Lung microvascular endothelial cell (primary cell): ENCODE data around the gene LINC01488. TPM values are rescaled to one million over a fixed set of nuclear protein-coding genes. Genes with fewer than 3 reads are reported as not detected.

ENCODE experiments used
- DNase-seq, 2 donors: peaks; one replicate each; pipeline versions ENCODE4 v3.0.0 to v3.0.0-alpha.2; 2010; ENCODE audit warnings: low read depth in 2 of 2
- total RNA-seq: library from RNA; depleted of rRNA; stranded (reverse); fragments of >200 nt; gene quantifications from 2 replicates; pipeline ENCODE4 v1.2.1, GENCODE V29; 2014

The LINC01488 gene
- total RNA-seq, 1 donor from 2014 or later, result under 0.01 TPM

DNA sequence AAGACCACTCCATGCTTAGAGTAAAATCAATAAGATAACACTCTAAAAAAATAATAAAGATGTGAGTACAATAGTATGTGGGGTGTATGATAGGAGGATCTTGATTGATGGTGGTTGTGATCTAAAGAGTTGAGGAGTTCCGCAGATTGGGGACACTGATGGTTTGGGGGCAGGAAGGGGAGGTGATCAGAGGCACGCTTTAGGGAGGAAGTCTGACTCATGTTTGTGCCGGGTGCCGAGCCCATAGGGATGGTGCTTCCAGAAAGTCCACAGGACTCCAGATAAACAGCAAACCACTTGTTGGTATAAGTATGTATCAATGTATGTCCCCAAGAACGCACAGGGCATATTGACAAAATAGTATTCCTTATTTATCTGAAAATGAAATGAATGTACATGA, 27.5 kb downstream of the LINC01488 start:
- DNase-seq, result peak; percentile 15 to 42

DNA sequence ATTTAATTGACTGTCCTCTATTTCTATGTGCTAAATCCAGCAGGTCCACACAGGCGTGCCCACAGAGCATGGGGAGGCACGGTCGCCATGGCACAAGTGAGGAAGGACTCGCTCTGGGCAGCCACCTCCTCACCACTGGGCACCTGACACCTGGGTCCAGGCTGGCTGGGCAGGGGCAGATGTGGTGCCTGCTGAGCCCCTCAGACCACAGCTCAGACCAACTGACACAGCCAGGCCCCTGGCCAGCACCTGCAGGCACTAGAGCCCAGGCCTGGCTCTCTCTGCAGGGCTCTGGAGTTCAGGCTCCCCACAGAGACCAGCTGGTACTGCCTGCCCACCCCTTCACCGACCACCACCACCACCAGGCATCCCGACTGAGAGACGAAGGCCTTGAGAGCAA, 27.9 kb downstream of the LINC01488 start:
- no peak for DNase-seq

DNA sequence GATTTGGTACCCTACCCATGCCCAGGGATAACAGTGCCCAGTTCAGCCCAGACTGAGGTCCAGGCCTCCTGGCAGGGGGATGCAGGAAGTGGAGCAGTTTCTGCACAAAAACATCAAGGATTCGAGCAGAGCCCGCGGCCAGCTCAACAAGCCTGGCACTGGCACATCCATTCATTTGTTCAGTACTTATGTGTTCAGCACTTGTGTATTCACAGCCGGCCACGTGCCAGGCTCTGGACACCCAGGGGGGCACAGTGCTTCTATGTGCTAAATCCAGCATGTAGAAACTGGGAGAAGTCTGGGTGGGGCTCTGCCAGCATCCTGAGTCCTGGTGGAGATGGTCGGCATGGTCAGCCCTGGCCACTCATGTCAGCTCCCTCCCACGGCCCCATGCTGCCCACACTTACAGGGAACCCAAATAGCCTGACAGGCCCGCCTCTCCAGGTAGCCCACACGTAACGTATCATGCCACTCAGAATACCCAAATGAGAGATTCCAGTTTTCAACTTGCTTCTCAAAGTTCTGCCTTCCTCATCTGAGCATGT, 28.5 kb downstream of the LINC01488 start:
- no peak for DNase-seq

DNA sequence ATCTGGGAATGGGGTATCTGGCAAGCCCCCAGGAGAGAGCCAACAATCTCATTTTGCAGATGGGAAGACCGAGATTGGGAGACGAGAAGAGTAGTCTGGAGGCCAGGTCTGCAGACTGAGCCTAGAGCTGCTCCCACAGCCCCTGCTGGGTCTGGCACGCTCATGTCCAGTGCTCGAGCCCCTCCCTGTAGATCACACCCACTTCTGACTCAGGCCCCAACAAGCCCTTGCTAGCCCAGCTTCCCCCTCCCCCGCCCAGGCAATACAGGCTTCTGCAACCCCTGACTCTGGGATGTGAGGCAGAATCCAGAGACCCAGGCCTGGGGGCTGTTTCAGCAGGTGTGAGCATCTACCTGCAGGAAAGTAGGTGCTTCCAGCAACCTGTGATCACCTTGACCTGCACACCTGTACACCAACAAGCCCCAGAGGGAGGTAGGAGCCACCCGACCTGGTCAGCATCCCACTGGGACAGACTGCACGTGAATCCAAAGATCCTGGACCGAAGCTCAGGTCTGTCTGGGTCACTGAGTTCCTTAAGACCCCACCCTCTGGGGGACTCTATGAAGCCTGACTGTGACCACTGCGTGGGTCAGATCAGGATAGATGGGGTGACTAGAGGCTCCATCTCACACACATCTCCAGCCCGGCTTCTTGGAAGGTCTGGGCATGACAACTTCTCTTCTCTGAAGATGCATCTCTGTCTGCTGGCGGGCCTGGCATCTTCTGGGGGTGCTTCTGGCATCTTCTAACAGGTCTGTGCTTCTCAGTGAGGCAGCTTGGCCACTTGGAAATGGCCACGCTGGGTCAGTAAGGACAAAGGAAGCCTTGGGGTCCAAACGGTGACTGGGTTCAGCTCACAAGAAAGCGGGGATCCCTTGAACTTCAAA, 29.3 kb downstream of the LINC01488 start:
- peak in 1 of 2 donors; percentile 17 for DNase-seq

DNA sequence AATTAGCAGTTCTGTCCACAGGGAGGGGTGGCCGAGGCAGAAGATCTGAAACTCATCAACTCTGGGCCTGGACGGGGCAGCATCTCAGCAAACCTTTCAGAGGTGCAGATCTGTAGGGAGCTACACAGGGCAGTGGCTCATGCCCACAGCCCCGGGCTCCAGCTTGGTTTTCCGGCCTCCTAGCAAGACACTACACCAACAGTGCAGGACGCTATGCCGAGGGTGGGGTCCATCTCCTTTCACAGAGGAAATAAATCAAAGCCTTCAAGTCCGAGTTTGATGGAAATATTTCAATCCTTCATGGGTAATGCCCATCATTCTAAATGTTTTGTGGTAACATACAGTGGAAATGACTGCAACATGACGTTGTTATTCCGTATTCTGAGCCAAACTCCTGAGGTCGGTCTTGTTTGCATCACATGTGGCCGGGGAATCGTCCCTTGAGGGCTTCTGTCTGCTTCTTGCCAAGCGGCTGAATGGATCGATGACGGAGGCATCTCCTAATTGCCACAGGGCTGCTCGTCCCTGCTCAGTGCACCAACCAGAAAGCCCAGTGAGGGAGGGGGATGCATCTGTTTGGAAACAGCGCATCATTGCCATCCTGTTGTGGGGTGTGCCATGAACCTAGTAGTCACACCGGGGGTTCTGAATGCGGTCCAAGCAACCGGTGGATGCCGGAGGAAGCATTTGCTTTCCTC, 30.0 kb downstream of the LINC01488 start:
- DNase-seq, result peak in 1 of 2 donors; percentile 42

GRCh38 chr11:69512136-69512535, 30.7 kb downstream of the LINC01488 start:
- DNase-seq, result no peak

GRCh38 chr11:69512790-69513189, 31.3 kb downstream of the LINC01488 start:
- DNase-seq, result no peak

DNA sequence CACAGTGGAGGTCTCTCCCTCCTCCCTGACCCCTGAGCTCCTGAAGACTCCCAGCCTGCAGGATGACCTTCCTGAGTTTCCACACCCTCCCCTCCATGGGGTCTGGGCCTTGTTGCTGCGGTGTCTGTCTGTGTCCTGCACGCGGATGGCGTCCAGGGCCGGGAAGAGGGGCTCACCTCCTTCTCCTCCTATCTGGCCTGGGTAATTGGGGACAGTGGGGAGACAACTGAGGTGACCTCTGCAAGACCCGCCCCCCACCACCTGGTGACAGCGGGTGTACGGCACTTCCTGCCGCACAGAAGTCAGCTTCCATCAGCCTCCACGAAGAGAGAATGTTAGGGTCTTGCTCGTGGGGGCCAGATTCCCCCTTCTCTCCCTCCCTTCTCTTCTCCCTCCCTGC, 31.7 kb downstream of the LINC01488 start:
- no peak for DNase-seq

DNA sequence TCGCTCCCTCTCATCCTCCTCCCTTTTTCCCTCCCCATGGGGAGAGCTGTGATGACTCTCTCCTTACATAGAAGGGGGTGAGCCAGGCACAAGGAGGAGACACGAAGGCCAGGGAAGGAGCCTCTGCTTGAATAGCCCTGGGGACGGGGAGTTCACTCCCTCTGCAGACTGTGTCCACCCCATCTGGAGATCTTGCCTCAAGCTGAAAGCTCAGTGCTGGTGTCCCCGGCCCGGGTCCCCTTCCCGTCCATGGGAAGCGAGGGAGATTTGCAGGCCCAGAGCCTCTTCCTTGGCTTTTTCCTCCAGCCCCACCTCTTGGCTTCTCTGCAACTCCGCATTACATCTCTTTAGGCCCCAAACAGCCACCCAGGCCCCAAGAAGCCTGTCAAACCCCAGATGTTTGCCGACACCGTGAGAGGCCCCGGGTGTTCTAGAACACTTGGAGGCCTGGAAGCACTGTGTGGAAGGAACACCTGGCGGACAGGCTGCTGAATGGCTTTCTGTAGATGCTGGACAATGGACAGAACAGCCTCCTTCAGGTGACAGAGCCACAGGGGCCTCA, 32.3 kb downstream of the LINC01488 start:
- no peak for DNase-seq

DNA sequence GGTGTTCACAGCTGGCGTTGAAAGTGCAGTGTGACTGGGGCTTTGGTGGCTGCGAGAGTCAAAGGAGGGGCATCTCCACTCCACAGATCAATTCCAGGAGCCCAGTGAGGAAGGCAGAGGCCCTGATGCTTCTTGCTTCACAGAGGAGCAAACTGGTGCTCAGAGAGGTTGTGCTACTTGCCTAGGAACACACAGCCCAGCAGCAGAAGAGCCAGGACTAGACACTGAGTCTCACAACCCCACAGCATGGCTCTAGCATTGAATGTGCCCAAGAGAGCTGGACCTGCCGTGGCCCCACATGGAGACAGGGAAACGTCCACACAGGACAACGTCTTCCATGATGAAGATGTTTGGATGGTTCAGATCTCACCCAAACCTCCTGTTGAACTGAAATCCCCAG, 33.3 kb downstream of the LINC01488 start:
- no peak for DNase-seq

DNA sequence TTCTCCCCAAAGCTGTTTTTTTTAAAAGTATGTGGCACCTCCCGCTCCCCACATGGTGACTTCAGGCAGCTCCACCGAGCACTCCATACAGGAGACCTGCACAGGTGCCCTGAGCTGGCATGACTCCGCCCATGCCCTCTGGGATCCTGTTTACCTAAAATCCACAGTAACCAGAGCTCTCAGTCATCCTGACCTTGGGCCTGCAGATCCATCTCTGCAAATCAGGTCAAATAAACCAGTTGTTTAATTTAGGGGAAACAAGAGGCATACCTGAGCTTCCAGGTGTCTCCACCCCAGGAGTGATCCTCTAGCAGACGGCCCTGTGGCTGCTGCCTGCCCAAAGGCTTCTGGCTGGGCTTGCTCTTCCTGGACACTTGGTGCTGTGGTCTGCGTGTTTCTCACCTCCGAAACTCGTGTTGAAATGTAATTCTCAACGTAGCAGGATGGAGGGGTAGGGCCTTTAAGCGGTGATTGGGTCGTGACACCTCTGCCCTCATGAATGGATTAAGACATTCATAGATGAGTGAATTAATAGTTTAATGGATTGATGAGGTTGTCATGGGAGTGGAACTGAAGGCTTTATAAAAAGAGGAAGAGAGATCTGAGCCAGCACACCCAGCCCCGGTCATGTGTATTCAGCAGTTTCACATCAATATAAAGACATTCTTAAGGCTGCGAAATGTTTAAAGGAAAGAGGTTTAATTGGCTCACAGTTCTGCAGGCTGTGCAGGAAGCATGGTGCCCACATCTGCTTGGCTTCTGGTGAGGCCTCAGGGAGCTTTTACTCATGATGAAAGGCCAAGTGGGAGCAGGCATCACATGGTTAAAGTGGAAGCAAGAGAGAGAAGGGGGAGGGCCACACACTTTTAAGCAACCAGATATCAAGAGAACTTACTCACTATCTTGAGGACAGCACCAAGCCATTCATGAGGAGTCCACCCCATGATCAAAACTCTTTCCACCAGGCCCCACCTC, 34.1 kb downstream of the LINC01488 start:
- no peak for DNase-seq

DNA sequence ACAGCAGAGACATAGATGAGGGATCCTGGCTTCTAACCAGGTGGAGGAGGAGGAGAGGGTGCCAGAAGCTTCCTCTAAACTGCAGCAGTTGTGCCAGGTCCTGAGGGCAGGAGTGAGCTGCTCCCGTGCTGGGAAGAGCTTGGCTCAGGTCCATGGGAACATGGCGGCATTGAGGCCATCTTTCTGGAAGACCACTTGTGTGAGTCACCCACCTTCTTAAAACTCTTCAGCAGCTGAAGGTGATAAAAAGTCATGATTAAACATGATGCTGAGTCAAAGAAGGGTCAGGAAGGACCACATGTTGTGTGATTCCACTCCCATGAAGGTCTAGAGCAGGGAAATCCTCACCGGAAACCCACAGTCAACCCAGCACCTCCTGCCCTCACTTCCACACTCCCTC, 35.1 kb downstream of the LINC01488 start:
- no peak for DNase-seq

DNA sequence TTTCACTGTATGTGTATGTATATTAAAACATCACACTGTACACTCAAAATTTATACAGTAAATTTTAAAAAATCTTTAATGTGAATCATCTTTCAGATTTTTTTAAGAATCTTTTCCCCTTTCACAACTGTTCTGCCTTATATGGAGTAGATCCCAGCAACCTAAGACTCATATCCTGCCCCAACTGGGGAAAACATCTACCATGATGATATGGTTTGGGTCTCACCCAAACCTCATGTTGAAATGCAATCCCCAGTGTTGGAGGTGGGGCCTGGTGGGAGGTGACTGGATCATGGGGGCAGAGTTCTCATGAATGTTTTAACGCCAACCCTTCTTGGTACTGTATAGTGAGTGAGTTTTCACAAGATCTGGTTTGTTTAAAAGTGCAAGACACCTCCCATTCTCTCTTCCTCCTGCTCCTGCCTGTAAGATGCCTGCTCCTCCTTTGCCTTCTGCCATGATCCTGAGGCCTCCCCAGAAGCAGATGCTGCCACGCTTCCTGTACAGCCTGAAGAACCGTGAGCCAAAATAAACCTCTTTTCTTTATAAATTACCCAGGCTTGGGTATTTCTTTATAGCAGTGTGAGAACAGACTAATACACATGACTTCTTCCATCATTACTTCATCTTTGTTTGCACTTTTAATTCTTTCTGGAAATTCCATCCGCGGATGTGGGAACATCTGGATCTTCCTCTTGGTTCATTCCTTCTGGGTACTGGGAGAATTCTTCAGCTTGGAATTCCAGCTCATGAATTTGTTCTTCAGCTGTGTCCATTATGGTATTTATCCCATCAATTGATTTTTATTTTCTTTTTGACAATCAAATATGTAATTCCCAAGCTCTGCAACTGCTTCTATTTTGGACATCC, 36.9 kb downstream of the LINC01488 start:
- peak in 1 of 2 donors; percentile 52 for DNase-seq

GRCh38 chr11:69520186-69520916, 38.9 kb downstream of the LINC01488 start:
- no peak for DNase-seq

GRCh38 chr11:69521457-69521856, 40.0 kb downstream of the LINC01488 start:
- no peak for DNase-seq

DNA sequence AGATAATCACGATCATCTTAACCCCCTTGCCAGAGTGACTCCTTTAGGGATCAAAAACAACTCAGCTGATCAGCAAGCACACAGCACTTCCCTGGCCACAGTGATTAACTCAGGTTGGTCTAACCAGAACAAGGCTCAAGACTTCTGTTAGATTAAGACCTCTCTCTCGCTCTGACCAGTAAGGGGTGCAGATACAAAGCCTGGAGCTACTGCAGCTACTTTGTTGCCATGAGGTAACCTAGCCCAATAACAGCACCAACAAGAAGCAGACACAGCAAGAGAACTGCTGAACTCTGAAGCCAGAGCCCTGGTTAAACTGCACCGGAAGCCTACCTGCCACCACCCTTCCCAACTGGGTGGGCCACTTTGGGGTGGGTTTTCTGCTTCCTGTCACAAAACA, 42.0 kb downstream of the LINC01488 start:
- DNase-seq, result no peak

- DNase-seq, result peak in 1 of 2 donors; percentile 22
Measured at GRCh38 chr11:69524291-69524882, 42.9 kb downstream of the LINC01488 start.

GRCh38 chr11:69524991-69525411, 43.5 kb downstream of the LINC01488 start:
- DNase-seq, result no peak
